HCT116 (cell line): Measurements from ENCODE around the gene DRAXIN. TPM values are rescaled to one million over a fixed set of nuclear protein-coding genes. Genes with fewer than 3 reads are reported as not detected.

ENCODE experiments used
- ATAC-seq: fragments of 200-7000 bp; cut with Tn5 transposase; 2 replicates; pipeline ENCODE4 v1.9.1; 2020; ENCODE audit warnings: mild to moderate bottlenecking, moderate library complexity
- BruUV-seq: library from RNA; stranded (reverse); fragments of 400-500 nt; replicated peaks from 2 replicates; lab custom pipeline; 2021; lab: Mats Ljungman, UMichigan
- CTCF ChIA-PET: fragments of 300-600 bp; sonication (Branson Sonifier 250); formaldehyde crosslinking; loops from one replicate; lab custom pipeline; 2021; ENCODE audit warnings: antibody characterized with exemption; lab: Charles Lee
- POLR2A ChIA-PET: fragments of 300-600, 350-600 bp; sonication (Branson Sonifier 250); formaldehyde crosslinking; loops from one replicate; lab custom pipeline; 2021; ENCODE audit warnings: antibody characterized with exemption; lab: Charles Lee
- RAD21 ChIA-PET, 2 experiments: fragments of 300-600 bp; sonication (Branson Sonifier 250); formaldehyde crosslinking; loops; one replicate each; lab custom pipeline; 2023; ENCODE audit warnings: low total read pairs in 2 of 2; ENCODE audit not compliant: uncharacterized antibody in 2 of 2, unreplicated experiment in 2 of 2, low non-redundant PET in 1 of 2; lab: Charles Lee
- DNase-seq: peaks from one replicate; pipeline ENCODE4 v3.0.0-alpha.2; 2010; ENCODE audit warnings: low read depth, low spot score
- H2AFZ ChIP-seq: fragments of 200-600 bp; shearing (Covaris generic), sonication (generic); 2 replicates; pipeline ENCODE4 v1.6.1; 2017; ENCODE audit warnings: low read depth, mixed run types, mixed read lengths, antibody characterized with exemption, low read length; ENCODE audit not compliant: poor library complexity, severe bottlenecking
- H3K27ac ChIP-seq: 2 replicates; pipeline ENCODE4 v1.5.1; 2012; ENCODE audit warnings: low read depth, low read length
- H3K27me3 ChIP-seq: fragments of 200-600 bp; sonication (generic); 2 replicates; pipeline ENCODE4 v1.6.1; 2016; ENCODE audit warnings: mixed run types, low read length, mixed read lengths; ENCODE audit not compliant: insufficient read depth
- H3K36me3 ChIP-seq, 2 experiments: fragments of 200-500 bp in 1 of 2; fragments of 200-600 bp in 1 of 2; sonication (Bioruptor generic) in 1 of 2; sonication (generic) in 1 of 2; 2 replicates each; pipeline versions ENCODE4 v1.5.1 to v1.6.1; 2014 to 2016; ENCODE audit warnings: low read length in 2 of 2, inconsistent platforms in 1 of 2, mixed read lengths in 1 of 2, mixed run types in 1 of 2; ENCODE audit not compliant: insufficient read depth in 2 of 2, control insufficient read depth in 1 of 2
- H3K4me1 ChIP-seq, 2 experiments: fragments of 200-600 bp in 1 of 2; sonication (generic) in 1 of 2; 2 replicates each; pipeline versions ENCODE4 v1.5.1 to v1.6.1; 2012 to 2017; ENCODE audit warnings: low read length in 2 of 2, inconsistent platforms in 1 of 2, mild to moderate bottlenecking in 1 of 2, mixed read lengths in 1 of 2, mixed run types in 1 of 2, moderate library complexity in 1 of 2; ENCODE audit not compliant: insufficient read depth in 2 of 2, control insufficient read depth in 1 of 2
- H3K4me2 ChIP-seq: fragments of 200-600 bp; sonication (generic); 2 replicates; pipeline ENCODE4 v1.6.1; 2017; ENCODE audit warnings: mixed run types, low read length, mixed read lengths
- H3K4me3 ChIP-seq, 2 experiments: fragments of 200-600 bp in 1 of 2; sonication (generic) in 1 of 2; replicated peaks in 1 of 2; 2 replicates each; pipeline ENCODE4 v1.5.1; 2011 to 2016; ENCODE audit warnings: low read length in 2 of 2, control low read depth in 1 of 2, low read depth in 1 of 2, mild to moderate bottlenecking in 1 of 2, mixed read lengths in 1 of 2, mixed run types in 1 of 2
- H3K79me2 ChIP-seq: fragments of 200-600 bp; sonication (generic); 2 replicates; pipeline ENCODE4 v1.6.1; 2017; ENCODE audit warnings: mild to moderate bottlenecking, mixed run types, low read length, moderate library complexity, mixed read lengths; ENCODE audit not compliant: insufficient read depth
- H3K9ac ChIP-seq: fragments of 200-600 bp; sonication (generic); 2 replicates; pipeline ENCODE4 v1.6.1; 2016; ENCODE audit warnings: low read length, mixed read lengths
- H3K9me2 ChIP-seq: fragments of 200-600 bp; sonication (generic), shearing (Covaris generic); 2 replicates; pipeline ENCODE4 v1.6.1; 2017; ENCODE audit warnings: mixed run types, mild to moderate bottlenecking, moderate library complexity; ENCODE audit not compliant: insufficient read depth
- H3K9me3 ChIP-seq, 2 experiments: fragments of 200-500 bp in 1 of 2; fragments of 200-600 bp in 1 of 2; sonication (Bioruptor generic) in 1 of 2; sonication (generic) in 1 of 2; 2 replicates each; pipeline ENCODE4 v1.6.1; 2014 to 2017; ENCODE audit warnings: low read length in 2 of 2, mixed read lengths in 2 of 2, inconsistent platforms in 1 of 2, low read depth in 1 of 2, mild to moderate bottlenecking in 1 of 2, mixed run types in 1 of 2, moderate library complexity in 1 of 2; ENCODE audit not compliant: control insufficient read depth in 1 of 2, insufficient read depth in 1 of 2
- H4K20me1 ChIP-seq: fragments of 200-600 bp; sonication (generic), shearing (Covaris generic); 2 replicates; pipeline ENCODE4 v1.6.1; 2017; ENCODE audit warnings: mixed run types, mild to moderate bottlenecking, moderate library complexity; ENCODE audit not compliant: insufficient read depth
- ATF3 ChIP-seq: IDR thresholded peaks from 2 replicates; pipeline ENCODE4 v1.6.1; 2012
- EZH2phosphoT487 ChIP-seq: fragments of 200-600 bp; IDR thresholded peaks from 2 replicates; pipeline ENCODE4 v1.6.1; 2018; ENCODE audit warnings: antibody characterized with exemption, borderline replicate concordance
- MAX ChIP-seq: IDR thresholded peaks from 2 replicates; pipeline ENCODE4 v1.6.1; 2012
- POLR2AphosphoS5 ChIP-seq: IDR thresholded peaks from 2 replicates; pipeline ENCODE4 v1.6.1; 2011; ENCODE audit warnings: mild to moderate bottlenecking, low read depth, low read length, moderate library complexity
- RAD21 ChIP-seq: IDR thresholded peaks from 2 replicates; pipeline ENCODE4 v1.6.1; 2012; ENCODE audit warnings: low read depth, mild to moderate bottlenecking
- SIN3A ChIP-seq: IDR thresholded peaks from 2 replicates; pipeline ENCODE4 v1.6.1; 2012; ENCODE audit warnings: low read depth
- SP1 ChIP-seq: IDR thresholded peaks from 2 replicates; pipeline ENCODE4 v1.6.1; 2012; ENCODE audit warnings: low read depth
- TCF7L2 ChIP-seq: IDR thresholded peaks from 2 replicates; pipeline ENCODE4 v1.7.0; 2011; ENCODE audit warnings: borderline replicate concordance, inconsistent platforms; ENCODE audit not compliant: insufficient read depth, insufficient read length; ENCODE audit errors: extremely low read depth
- ZNF274 ChIP-seq: fragments of 200-500 bp; sonication (Bioruptor generic); IDR thresholded peaks from 2 replicates; pipeline ENCODE4 v1.6.1; 2014; ENCODE audit warnings: mild to moderate bottlenecking, low read depth, low read length, inconsistent platforms
- intact Hi-C: fragments of 100-400 bp; cut with micrococcal nuclease; formaldehyde crosslinking; loops from 2 replicates; pipeline ENCODE4 v1.10.0; 2022
- total RNA-seq: library from RNA; stranded (reverse); gene quantifications from one replicate; pipeline ENCODE4 v1.2.1, GENCODE V29; 2021; ENCODE audit not compliant: unreplicated experiment

Gene DRAXIN
- total RNA-seq, 1 experiment from 2014 or later, result 0.47 TPM

- DNase-seq (no peak), ATAC-seq (no peak)
- no peak for TF ChIP-seq RAD21
- TF ChIP-seq SIN3A, result no peak
- TF ChIP-seq ZNF274, result no peak
- no peak for TF ChIP-seq TCF7L2
- no peak for TF ChIP-seq EZH2phosphoT487
- TF ChIP-seq ATF3, result no peak
- TF ChIP-seq SP1, result no peak
- no peak for TF ChIP-seq POLR2AphosphoS5
- Histone ChIP-seq H4K20me1 (no peaks in the 10 kb centered on the region), H3K9ac (no peak overlapping the region), H3K36me3 (peaks cover 0 to 5% of the 10 kb centered on the region in 2 experiments; a peak in 1 of 4 replicates), H3K9me3 (no peaks in the 10 kb centered on the region), H3K4me1 (peaks cover 0 to 7% of the 10 kb centered on the region in 2 experiments; a peak in 3 of 4 replicates), H3K9me2 (no peaks in the 10 kb centered on the region), H3K27me3 (no peaks in the 10 kb centered on the region), H3K4me3 (no peak overlapping the region), H3K27ac (no peak overlapping the region), H3K79me2 (peaks cover 4% of the 10 kb centered on the region; the same call in 1 of the 2 replicates), H3K4me2 (no peak overlapping the region), H2AFZ (no peak overlapping the region)
- RAD21 ChIA-PET, result no interaction called here
- POLR2A ChIA-PET, result no interaction called here
- intact Hi-C loops, result no loop called here
- BruUV-seq, result no TSS peak
- CTCF ChIA-PET, result no interaction called here
Observed at GRCh38 chr1:11746092-11746491, 54.6 kb downstream of the DRAXIN start.

- no peak for TF ChIP-seq MAX
- no peak overlapping the region for H3K27ac ChIP-seq
- H3K27me3 ChIP-seq, result no peaks in the 10 kb centered on the region
- H4K20me1 ChIP-seq, result no peaks in the 10 kb centered on the region
- ChIA-PET RAD21 (no interaction called here), CTCF (no interaction called here), POLR2A (no interaction called here)
- H3K79me2 ChIP-seq, result no peaks in the 10 kb centered on the region
- H3K36me3 ChIP-seq, result peaks cover 0 to 5% of the 10 kb centered on the region in 2 experiments; a peak in 1 of 4 replicates
- no peaks in the 10 kb centered on the region for H3K9me3 ChIP-seq
- H3K4me2 ChIP-seq, result no peak overlapping the region
- no peaks in the 10 kb centered on the region for H3K9me2 ChIP-seq
- H3K4me3 ChIP-seq, result no peak overlapping the region
- DNase-seq (no peak), ATAC-seq (no peak)
- no TSS peak for BruUV-seq
- H3K4me1 ChIP-seq, result peaks cover 0 to 7% of the 10 kb centered on the region in 2 experiments; a peak in 3 of 4 replicates
- intact Hi-C loops, result no loop called here
- H3K9ac ChIP-seq, result no peak overlapping the region
- no peak overlapping the region for H2AFZ ChIP-seq
Observed at GRCh38 chr1:11746795-11747487, 55.4 kb downstream of the DRAXIN start.
